Activated CD8-positive, alpha-beta T cell treated with anti-CD3 and anti-CD28 coated beads, Interleukin-2, amount 10 ng/mL, durations not matched to agents 7 days and 5 days (primary cell): ENCODE measurements around the gene UBAC2. TPM values are rescaled to one million over a fixed set of nuclear protein-coding genes. Genes with fewer than 3 reads are reported as not detected.

ENCODE experiments used
- ATAC-seq: fragments of 150-1000 bp; cut with Tn5 transposase; one replicate; pipeline ENCODE4 v1.10.0; 2021; ENCODE audit warnings: moderate library complexity
- CTCF ChIA-PET: fragments of 350-600 bp; sonication (Branson Sonifier 250); formaldehyde crosslinking; loops from one replicate; lab custom pipeline; 2021; ENCODE audit warnings: antibody characterized with exemption; lab: Charles Lee
- POLR2A ChIA-PET: fragments of 350-600 bp; sonication (Branson Sonifier 250); formaldehyde crosslinking; loops from one replicate; lab custom pipeline; 2021; ENCODE audit warnings: antibody characterized with exemption; lab: Charles Lee
- DNase-seq: peaks from one replicate; pipeline ENCODE4 v3.0.0-alpha.2; 2020
- H3K27ac Mint-ChIP-seq: one replicate; pipeline ENCODE4 v1.8.0; 2021; ENCODE audit warnings: mild to moderate bottlenecking, mixed read lengths
- H3K27me3 Mint-ChIP-seq: one replicate; pipeline ENCODE4 v1.8.0; 2021; ENCODE audit warnings: low read depth, mixed read lengths
- H3K36me3 Mint-ChIP-seq: one replicate; pipeline ENCODE4 v1.8.0; 2021; ENCODE audit warnings: low read depth, mixed read lengths
- H3K4me1 Mint-ChIP-seq: one replicate; pipeline ENCODE4 v1.8.0; 2021; ENCODE audit warnings: low read depth, mixed read lengths
- H3K4me3 Mint-ChIP-seq: one replicate; pipeline ENCODE4 v1.8.0; 2021; ENCODE audit warnings: mild to moderate bottlenecking, mixed read lengths
- H3K9me3 Mint-ChIP-seq: one replicate; pipeline ENCODE4 v1.8.0; 2022; ENCODE audit warnings: mixed read lengths; ENCODE audit not compliant: insufficient read depth
- total RNA-seq, 2 experiments: library from RNA; stranded (reverse); gene quantifications; one replicate each; pipeline ENCODE4 v1.2.3, GENCODE V29; 2021

Gene UBAC2
- total RNA-seq, 2 experiments from 2014 or later = 67.4 to 71.2 TPM

- Mint-ChIP-seq H3K4me3 (peak overlapping the region; percentile 83), H3K9me3 (no peaks in the 10 kb centered on the region), H3K36me3 (peaks cover 42% of the 10 kb centered on the region), H3K4me1 (peaks cover 67% of the 10 kb centered on the region), H3K27ac (peak overlapping the region; percentile 94), H3K27me3 (no peaks in the 10 kb centered on the region)
- peak; percentile 41 for ATAC-seq
- POLR2A ChIA-PET = interaction anchor here (0.9 to 4.3 kb wide), 10 partner anchors 9 to 93 kb away, joined by 3 to 84 read pairs (median 6); partner anchors contain the start of gene UBAC2
- CTCF ChIA-PET = interaction anchor here (0.8 to 7.9 kb wide), 14 partner anchors 9 to 390 kb away, joined by 3 to 131 read pairs (median 4); partner anchors contain the start of gene UBAC2
- DNase-seq = peak; percentile 61
Observed at GRCh38 chr13:99258946-99259345, 58.3 kb downstream of the UBAC2 start.

DNA sequence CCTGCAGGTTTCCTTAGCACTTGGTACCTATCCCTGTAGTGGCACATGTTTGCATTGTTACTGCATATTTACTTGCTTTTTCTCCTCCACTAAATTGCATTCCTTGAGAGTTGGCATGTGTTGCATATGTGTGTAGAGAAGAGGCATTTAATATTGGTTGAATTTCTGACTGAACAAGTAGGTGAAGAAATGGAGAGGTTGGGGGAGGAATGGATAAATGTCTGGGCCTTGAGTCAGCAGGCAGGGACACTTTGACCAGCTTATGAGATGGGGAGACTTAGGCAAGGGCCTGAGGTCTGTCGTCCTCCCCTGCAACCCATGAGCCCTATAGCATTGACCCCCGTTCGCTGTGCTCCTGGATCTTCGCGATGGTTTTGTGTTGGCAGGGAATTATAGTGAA lies 59.6 kb downstream of the UBAC2 start:
- peaks cover 70% of the 10 kb centered on the region for H3K4me1 Mint-ChIP-seq

DNA sequence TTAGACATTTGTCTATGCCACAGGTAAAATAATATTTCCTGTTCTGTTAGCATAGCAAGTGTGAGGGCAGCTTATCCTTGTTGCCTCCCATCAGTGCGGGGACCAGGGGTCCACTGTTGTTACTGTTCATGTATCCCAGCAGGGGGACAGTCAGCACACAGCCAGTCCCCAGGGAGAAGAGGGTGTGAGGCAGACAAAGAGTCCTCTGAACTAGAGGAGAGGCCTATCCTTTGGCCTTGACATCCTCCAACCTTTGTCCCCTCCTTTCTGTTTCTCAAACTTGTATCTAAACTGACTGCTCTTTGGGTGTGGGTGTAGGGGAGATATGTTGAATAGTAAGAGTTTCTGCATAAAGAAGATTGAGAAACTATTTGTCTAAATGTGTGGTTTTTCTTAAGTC lies 60.4 kb downstream of the UBAC2 start:
- DNase-seq (no peak), ATAC-seq (no peak)
- Mint-ChIP-seq H3K36me3 (peaks cover 39% of the 10 kb centered on the region), H3K9me3 (no peaks in the 10 kb centered on the region), H3K4me1 (peaks cover 71% of the 10 kb centered on the region), H3K27me3 (no peaks in the 10 kb centered on the region), H3K4me3 (no peak overlapping the region), H3K27ac (peak overlapping the region; percentile 32)
- CTCF ChIA-PET = interaction anchor here (1.2 to 7.9 kb wide), 4 partner anchors 9 to 176 kb away, joined by 3 to 131 read pairs (median 25); partner anchors contain the start of gene UBAC2
- POLR2A ChIA-PET = interaction anchor here (2.0 kb wide), 1 partner anchor 60 kb away, joined by 15 read pairs; the partner anchor contains the start of gene UBAC2

More for the DNA sequence above, 59.6 kb downstream of the UBAC2 start:
- no peaks in the 10 kb centered on the region for H3K9me3 Mint-ChIP-seq
- peak overlapping the region; percentile 83 for H3K4me3 Mint-ChIP-seq
- ATAC-seq (no peak), DNase-seq (no peak)
- peaks cover 38% of the 10 kb centered on the region for H3K36me3 Mint-ChIP-seq
- ChIA-PET CTCF (interaction anchor here (1.3 to 7.9 kb wide), 5 partner anchors 10 to 177 kb away, joined by 4 to 131 read pairs (median 21); partner anchors contain the start of gene UBAC2), POLR2A (interaction anchor here (0.8 to 2.0 kb wide), 4 partner anchors 9 to 60 kb away, joined by 3 to 15 read pairs (median 3); partner anchors contain the start of gene UBAC2)
- no peaks in the 10 kb centered on the region for H3K27me3 Mint-ChIP-seq
- peak overlapping the region; percentile 94 for H3K27ac Mint-ChIP-seq

- DNase-seq = no peak
- Mint-ChIP-seq H3K27me3 (no peaks in the 10 kb centered on the region), H3K36me3 (peaks cover 28% of the 10 kb centered on the region), H3K4me3 (no peak overlapping the region), H3K9me3 (no peaks in the 10 kb centered on the region), H3K4me1 (peaks cover 61% of the 10 kb centered on the region), H3K27ac (peak overlapping the region; percentile 82)
- ChIA-PET POLR2A (interaction anchor here (1.0 to 5.0 kb wide), 3 partner anchors 45 to 64 kb away, joined by 3 to 40 read pairs (median 4); partner anchors contain the start of gene UBAC2), CTCF (interaction anchor here (1.6 to 11.7 kb wide), 5 partner anchors 61 to 234 kb away, joined by 5 to 346 read pairs (median 219); partner anchors contain the start of gene UBAC2)
- ATAC-seq = no peak
Observed at GRCh38 chr13:99263126-99263785, 62.6 kb downstream of the UBAC2 start.

DNA sequence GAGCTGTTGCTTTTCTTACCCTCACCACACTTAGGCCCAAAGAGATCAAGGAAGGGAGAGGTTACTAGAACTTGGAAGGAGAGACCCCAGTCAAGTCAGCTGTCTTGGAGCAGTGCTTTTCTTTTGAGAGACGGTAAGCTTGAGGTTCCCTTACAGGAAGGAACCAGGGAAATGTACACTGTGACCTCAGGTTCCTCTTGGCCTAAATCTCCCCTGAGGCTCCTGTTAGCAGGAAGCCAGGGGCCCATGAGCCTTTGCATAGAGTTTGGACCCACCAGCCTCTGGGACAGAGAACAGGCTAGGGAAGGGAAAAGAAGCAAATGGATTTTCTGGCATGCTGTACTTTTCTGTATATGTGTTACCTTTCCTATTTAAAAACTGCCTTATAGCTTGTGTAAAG lies 63.4 kb downstream of the UBAC2 start:
- no peak overlapping the region for H3K4me3 Mint-ChIP-seq
- CTCF ChIA-PET = interaction anchor here (0.7 to 11.7 kb wide), 12 partner anchors 8 to 395 kb away, joined by 3 to 346 read pairs (median 7); partner anchors contain the start of genes GPR18 and UBAC2
- H3K36me3 Mint-ChIP-seq = peaks cover 31% of the 10 kb centered on the region
- H3K27ac Mint-ChIP-seq = peak overlapping the region; percentile 82
- H3K27me3 Mint-ChIP-seq = no peaks in the 10 kb centered on the region
- H3K9me3 Mint-ChIP-seq = no peaks in the 10 kb centered on the region
- POLR2A ChIA-PET = interaction anchor here (0.8 to 5.0 kb wide), 3 partner anchors 46 to 88 kb away, joined by 3 to 40 read pairs (median 3); partner anchors contain the start of gene UBAC2
- ATAC-seq (peak; percentile 57), DNase-seq (no peak)
- peaks cover 61% of the 10 kb centered on the region for H3K4me1 Mint-ChIP-seq

GRCh38 chr13:99265162-99265800 lies 64.6 kb downstream of the UBAC2 start:
- H3K27ac Mint-ChIP-seq = peak overlapping the region; percentile 17
- H3K27me3 Mint-ChIP-seq = no peaks in the 10 kb centered on the region
- ChIA-PET CTCF (interaction anchor here (0.7 to 11.7 kb wide), 34 partner anchors 9 to 425 kb away, joined by 3 to 346 read pairs (median 5); partner anchors contain the start of genes GPR18 and UBAC2), POLR2A (interaction anchor here (5.0 kb wide), 1 partner anchor 65 kb away, joined by 40 read pairs; the partner anchor contains the start of gene UBAC2)
- no peak for ATAC-seq
- peaks cover 20% of the 10 kb centered on the region for H3K36me3 Mint-ChIP-seq
- H3K9me3 Mint-ChIP-seq = no peaks in the 10 kb centered on the region
- peaks cover 55% of the 10 kb centered on the region for H3K4me1 Mint-ChIP-seq
- DNase-seq = no peak
- no peak overlapping the region for H3K4me3 Mint-ChIP-seq

DNA sequence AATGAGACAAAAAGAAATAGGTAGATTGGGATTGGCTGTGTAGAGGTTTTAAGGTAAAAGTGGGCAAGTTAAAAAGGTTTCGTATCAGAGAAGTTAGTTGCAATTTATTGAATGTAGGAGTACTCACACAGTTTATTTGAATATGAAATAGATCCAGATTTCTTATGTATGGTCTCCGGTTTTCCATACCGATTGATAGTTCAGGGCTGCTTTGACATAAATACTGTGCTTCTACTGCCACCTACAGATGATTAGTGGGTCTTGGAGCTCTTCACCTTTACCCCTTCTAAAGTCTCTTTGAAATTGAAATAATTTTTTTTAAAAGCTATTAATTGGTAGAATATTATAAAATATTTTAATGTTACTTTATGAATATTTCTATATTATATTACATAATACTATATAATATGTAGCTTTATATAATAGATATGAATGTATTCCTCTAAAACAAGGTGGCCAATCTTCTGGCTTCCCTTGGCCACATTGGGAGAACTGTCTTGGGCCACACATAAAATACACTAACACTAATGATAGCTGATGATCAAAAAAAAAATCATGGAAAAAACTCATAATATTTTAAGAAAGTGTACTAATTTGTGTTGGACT lies 65.3 kb downstream of the UBAC2 start:
- peak; percentile 60 for ATAC-seq
- Mint-ChIP-seq H3K9me3 (no peaks in the 10 kb centered on the region), H3K27me3 (no peaks in the 10 kb centered on the region), H3K4me3 (no peak overlapping the region), H3K4me1 (peaks cover 53% of the 10 kb centered on the region), H3K27ac (peak overlapping the region; percentile 17), H3K36me3 (peaks cover 21% of the 10 kb centered on the region)
- ChIA-PET CTCF (interaction anchor here (0.6 to 11.7 kb wide), 53 partner anchors 10 to 426 kb away, joined by 3 to 346 read pairs (median 4); partner anchors contain the start of genes GPR18 and UBAC2), POLR2A (interaction anchor here (5.0 kb wide), 1 partner anchor 66 kb away, joined by 40 read pairs; the partner anchor contains the start of gene UBAC2)
- DNase-seq = no peak

GRCh38 chr13:99266827-99267226 lies 66.2 kb downstream of the UBAC2 start:
- Mint-ChIP-seq H3K27me3 (no peaks in the 10 kb centered on the region), H3K27ac (no peak overlapping the region), H3K4me3 (no peak overlapping the region), H3K36me3 (peaks cover 27% of the 10 kb centered on the region), H3K9me3 (no peaks in the 10 kb centered on the region), H3K4me1 (peaks cover 55% of the 10 kb centered on the region)
- ChIA-PET CTCF (interaction anchor here (0.8 to 11.7 kb wide), 27 partner anchors 9 to 427 kb away, joined by 3 to 346 read pairs (median 6); partner anchors contain the start of genes GPR18 and UBAC2), POLR2A (interaction anchor here (1.0 to 5.0 kb wide), 2 partner anchors 37 to 66 kb away, joined by 3 to 40 read pairs; partner anchors contain the start of gene UBAC2)
- DNase-seq (no peak), ATAC-seq (no peak)

GRCh38 chr13:99267927-99268326 lies 67.3 kb downstream of the UBAC2 start:
- DNase-seq (no peak), ATAC-seq (no peak)
- no peak overlapping the region for H3K4me3 Mint-ChIP-seq
- peaks cover 37% of the 10 kb centered on the region for H3K36me3 Mint-ChIP-seq
- POLR2A ChIA-PET = interaction anchor here (1.0 to 5.0 kb wide), 2 partner anchors 36 to 68 kb away, joined by 3 to 40 read pairs; partner anchors contain the start of gene UBAC2
- no peaks in the 10 kb centered on the region for H3K27me3 Mint-ChIP-seq
- H3K27ac Mint-ChIP-seq = no peak overlapping the region
- peaks cover 65% of the 10 kb centered on the region for H3K4me1 Mint-ChIP-seq
- CTCF ChIA-PET = interaction anchor here (0.6 to 11.7 kb wide), 14 partner anchors 8 to 398 kb away, joined by 3 to 346 read pairs (median 50); partner anchors contain the start of genes GPR18 and UBAC2
- peaks cover 8% of the 10 kb centered on the region for H3K9me3 Mint-ChIP-seq

DNA sequence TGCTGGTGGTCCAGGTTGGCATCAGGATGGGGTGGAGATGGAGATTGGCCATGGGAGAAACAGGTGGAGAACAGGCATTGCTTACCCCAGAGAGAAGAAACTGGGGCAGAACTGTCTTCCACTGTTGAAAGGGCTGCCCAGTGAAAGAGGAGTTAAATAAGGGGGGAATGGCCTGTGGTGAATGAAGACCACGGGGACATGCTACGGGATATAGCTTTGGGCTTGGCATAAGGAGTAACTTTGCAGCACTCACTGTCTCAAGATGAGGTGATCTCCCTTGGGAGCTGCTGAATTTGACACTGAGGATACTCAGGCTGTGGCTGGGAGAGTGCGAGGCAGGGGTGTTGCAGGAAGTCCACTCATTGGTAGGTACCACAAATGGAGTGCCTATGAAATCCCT lies 68.2 kb downstream of the UBAC2 start:
- ChIA-PET CTCF (interaction anchor here (0.6 to 11.7 kb wide), 46 partner anchors 8 to 240 kb away, joined by 3 to 346 read pairs (median 10); partner anchors contain the start of genes GPR18, GPR183 and UBAC2), POLR2A (interaction anchor here (0.9 to 2.6 kb wide), 7 partner anchors 16 to 171 kb away, joined by 3 to 14 read pairs (median 5); partner anchors contain the start of gene UBAC2)
- H3K27ac Mint-ChIP-seq = peak overlapping the region; percentile 69
- DNase-seq (no peak), ATAC-seq (no peak)
- peaks cover 64% of the 10 kb centered on the region for H3K4me1 Mint-ChIP-seq
- H3K9me3 Mint-ChIP-seq = peaks cover 8% of the 10 kb centered on the region
- H3K4me3 Mint-ChIP-seq = no peak overlapping the region
- H3K36me3 Mint-ChIP-seq = peaks cover 44% of the 10 kb centered on the region
- H3K27me3 Mint-ChIP-seq = no peaks in the 10 kb centered on the region
